ENCODE data around the gene TRPM5. TPM values are rescaled to one million over a fixed set of nuclear protein-coding genes. Genes with fewer than 3 reads are reported as not detected.

Gene TRPM5
- total and polyA plus RNA-seq, 2 donors (not counting 1 experiment from before 2014, with no cell fraction given): 0.03 TPM; not detected in 1

DNA sequence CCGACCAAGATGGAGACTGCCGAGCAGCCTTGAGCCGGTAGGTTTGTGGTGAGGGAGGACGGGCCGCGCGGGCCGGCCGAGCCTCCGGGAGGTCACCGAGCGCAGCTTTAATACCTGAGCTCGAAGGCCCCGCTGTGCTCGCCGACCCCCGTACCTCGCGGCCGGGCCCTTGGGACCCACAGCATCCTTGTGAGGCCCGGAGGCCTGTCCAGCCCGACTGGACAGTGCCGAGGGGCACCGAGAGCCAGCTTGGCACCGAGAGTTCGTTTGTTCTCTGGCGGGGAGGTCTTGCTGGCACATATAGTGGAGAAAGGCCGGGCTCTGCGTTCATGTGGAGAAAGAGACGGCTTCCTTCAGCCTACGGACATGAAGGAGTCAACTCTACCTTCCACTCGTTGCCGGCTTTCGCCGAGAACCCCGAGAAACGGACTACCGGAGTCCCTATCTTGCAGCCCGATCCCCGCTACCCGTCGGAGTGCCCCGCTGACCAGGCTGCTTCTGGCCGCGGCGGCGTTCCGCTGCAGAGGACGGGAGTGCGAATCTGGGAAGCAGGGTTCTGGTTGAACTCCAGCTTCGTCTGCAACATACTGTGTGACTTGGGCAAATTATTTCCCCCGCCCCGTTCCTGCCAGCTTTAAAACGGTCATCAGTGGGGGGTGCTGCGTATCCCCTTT is 43.4 kb downstream of the TRPM5 start:
- Histone ChIP-seq H3K79me2 (ENCODE audit: control insufficient read depth, insufficient read depth, low read length) (peaks cover 37% of the 10 kb centered on the region), H2AFZ (ENCODE audit: insufficient read depth, low read depth, low read length, poor library complexity, severe bottlenecking) (peak overlapping the region; percentile 92), H3K27me3 (replicated peaks in 1 of 4; ENCODE audit: control extremely low read depth in 1 of 4, control insufficient read depth in 3 of 4, insufficient read depth in 4 of 4, low read length in 3 of 4) (no peaks in the 10 kb centered on the region), H3K36me3 (replicated peaks in 1 of 2; ENCODE audit: control extremely low read depth in 1 of 2, control insufficient read depth in 1 of 2, extremely low read depth in 1 of 2, insufficient read depth in 2 of 2, low read length in 1 of 2) (peaks cover 0 to 48% of the 10 kb centered on the region in 2 experiments), H3K9ac (ENCODE audit: low read length) (peak overlapping the region; percentile 99), H3K9me3 (ENCODE audit: control extremely low read depth in 1 of 3, control insufficient read depth in 2 of 3, insufficient read depth in 1 of 3, low read length in 2 of 3) (no peaks in the 10 kb centered on the region), H3K4me1 (ENCODE audit: control insufficient read depth in 2 of 2, insufficient read depth in 2 of 2, low read length in 2 of 2) (peaks cover 19 to 33% of the 10 kb centered on the region in 2 donors), H3K4me2 (replicated peaks; ENCODE audit: low read depth, low read length, poor library complexity, severe bottlenecking) (peak overlapping the region; percentile 85), H4K20me1 (ENCODE audit: control insufficient read depth, insufficient read depth, low read length, poor library complexity, severe bottlenecking) (peaks cover 37% of the 10 kb centered on the region), H3K4me3 (ENCODE audit: control extremely low read depth in 1 of 5, extremely low read depth in 1 of 5, insufficient read depth in 1 of 5, low read depth in 2 of 5, low read length in 4 of 5) (peak overlapping the region; percentile 82 to 100 (median 95)), H3K27ac (ENCODE audit: low read length in 2 of 2) (peak overlapping the region; percentile 79 to 93)
- Mint-ChIP-seq H3K27ac (peak overlapping the region; percentile 98), H3K9me3 (ENCODE audit: insufficient read depth) (no peaks in the 10 kb centered on the region), H3K4me3 (peak overlapping the region; percentile 90), H3K27me3 (no peaks in the 10 kb centered on the region), H3K4me1 (peaks cover 23% of the 10 kb centered on the region)
- ChIA-PET CTCF (interaction anchor here (0.6 to 8.4 kb wide), 16 partner anchors 9 to 978 kb away, joined by 3 to 78 read pairs (median 4); partner anchors contain the start of gene ZNF195), POLR2A (interaction anchor here (0.6 to 3.4 kb wide), 15 partner anchors 15 to 1966 kb away, joined by 3 to 42 read pairs (median 6); partner anchors contain the start of genes C11orf21, CD81, KCNQ1 and TRPM5)
- no peak for DNase-seq
- TF ChIP-seq, protein P1, sequence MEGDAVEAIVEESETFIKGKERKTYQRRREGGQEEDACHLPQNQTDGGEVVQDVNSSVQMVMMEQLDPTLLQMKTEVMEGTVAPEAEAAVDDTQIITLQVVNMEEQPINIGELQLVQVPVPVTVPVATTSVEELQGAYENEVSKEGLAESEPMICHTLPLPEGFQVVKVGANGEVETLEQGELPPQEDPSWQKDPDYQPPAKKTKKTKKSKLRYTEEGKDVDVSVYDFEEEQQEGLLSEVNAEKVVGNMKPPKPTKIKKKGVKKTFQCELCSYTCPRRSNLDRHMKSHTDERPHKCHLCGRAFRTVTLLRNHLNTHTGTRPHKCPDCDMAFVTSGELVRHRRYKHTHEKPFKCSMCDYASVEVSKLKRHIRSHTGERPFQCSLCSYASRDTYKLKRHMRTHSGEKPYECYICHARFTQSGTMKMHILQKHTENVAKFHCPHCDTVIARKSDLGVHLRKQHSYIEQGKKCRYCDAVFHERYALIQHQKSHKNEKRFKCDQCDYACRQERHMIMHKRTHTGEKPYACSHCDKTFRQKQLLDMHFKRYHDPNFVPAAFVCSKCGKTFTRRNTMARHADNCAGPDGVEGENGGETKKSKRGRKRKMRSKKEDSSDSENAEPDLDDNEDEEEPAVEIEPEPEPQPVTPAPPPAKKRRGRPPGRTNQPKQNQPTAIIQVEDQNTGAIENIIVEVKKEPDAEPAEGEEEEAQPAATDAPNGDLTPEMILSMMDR (IDR thresholded peaks at IDR 0.05): no peak
- no peak for TF ChIP-seq EZH2 (IDR thresholded peaks at IDR 0.05; ENCODE audit: borderline replicate concordance, insufficient read depth, low read depth, low read length, poor library complexity, severe bottlenecking)
- intact Hi-C loops (cut with micrococcal nuclease): loop anchor here (1.0 to 5.0 kb wide), 8 partner anchors 17 to 1704 kb away; partner anchors contain the start of genes CD81, DEAF1, LSP1 and NAP1L4
- WGBS (ENCODE audit: insufficient coverage): under 1% methylated on average over 55 of the region's 55 CpGs
- ATAC-seq (ENCODE audit: low read depth): no peak
